C4-2B (cell line): ENCODE data around the gene RPS8.

Source experiments
- CTCF ChIP-seq: fragments of 450-650 bp; conservative IDR thresholded peaks from 2 replicates; pipeline ENCODE4 v1.5.1; 2017; ENCODE audit warnings: mild to moderate bottlenecking
- ZFX ChIP-seq: fragments of 450-650 bp; IDR thresholded peaks from 2 replicates; pipeline ENCODE4 v1.6.1; 2017

DNA sequence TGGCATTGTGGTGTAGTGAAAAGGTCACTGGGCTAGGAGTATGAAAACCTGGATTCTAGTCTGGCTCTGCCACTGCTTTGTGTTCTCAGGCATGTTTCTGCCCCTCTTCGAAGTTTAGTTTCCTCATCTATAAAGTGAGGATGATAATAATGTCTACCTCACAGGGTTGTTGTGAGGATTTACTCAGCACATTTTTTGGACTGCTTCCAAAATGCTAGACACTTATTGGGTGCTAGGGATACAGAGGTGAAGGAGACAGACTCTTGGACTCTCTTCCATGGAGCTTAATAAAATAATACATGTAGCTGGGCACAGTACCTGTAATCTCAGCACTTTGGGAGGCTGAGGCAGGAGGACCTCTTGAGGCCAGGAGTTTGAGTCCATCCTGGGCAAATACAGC, 32.1 kb upstream of the RPS8 start:
- TF ChIP-seq CTCF (no peak), ZFX (no peak)
